NCI-H2107 treated with DMSO at 0.1 percent for 48 hours (cell line): ENCODE data around the gene NACA.
"Not testable (repeated sequence)": the region's sequence is repeated elsewhere in the genome, so short reads cannot be mapped to it uniquely, and the experiment has no call there.

ENCODE experiments used
- DNase-seq: peaks from one replicate; lab custom pipeline; 2025; ENCODE audit not compliant: unreplicated experiment; lab: John Stamatoyannopoulos, UW

Gene NACA

GRCh38 chr12:56724701-56724971 lies 463 bp downstream of the NACA start:
- DNase-seq: no peak

GRCh38 chr12:56723889-56724700 lies 1.0 kb downstream of the NACA start:
- no peak for DNase-seq

GRCh38 chr12:56723352-56723751 lies 1.7 kb downstream of the NACA start:
- no peak for DNase-seq

GRCh38 chr12:56722832-56723231 lies 2.3 kb downstream of the NACA start:
- no peak for DNase-seq

GRCh38 chr12:56721721-56722120 lies 3.4 kb downstream of the NACA start:
- no peak for DNase-seq

GRCh38 chr12:56721216-56721615 lies 3.9 kb downstream of the NACA start:
- no peak for DNase-seq

GRCh38 chr12:56720731-56721151 lies 4.4 kb downstream of the NACA start:
- no peak for DNase-seq

- no peak for DNase-seq
Measured at GRCh38 chr12:56719056-56719455, 6.0 kb downstream of the NACA start.

- no peak for DNase-seq
Measured at GRCh38 chr12:56718636-56719035, 6.5 kb downstream of the NACA start.

GRCh38 chr12:56718149-56718548 lies 7.0 kb downstream of the NACA start:
- no peak for DNase-seq

GRCh38 chr12:56716933-56717880 lies 7.9 kb downstream of the NACA start:
- no peak for DNase-seq

GRCh38 chr12:56716458-56716857 lies 8.6 kb downstream of the NACA start:
- DNase-seq: no peak

GRCh38 chr12:56715798-56716197 lies 9.3 kb downstream of the NACA start:
- DNase-seq: no peak

GRCh38 chr12:56714431-56714929 lies 10.6 kb downstream of the NACA start:
- no peak for DNase-seq

- no peak for DNase-seq
Measured at GRCh38 chr12:56713345-56713744, 11.8 kb downstream of the NACA start.

- no peak for DNase-seq
Measured at GRCh38 chr12:56709759-56710376, 15.2 kb downstream of the NACA start.

GRCh38 chr12:56704522-56704921 lies 20.6 kb downstream of the NACA start:
- not testable (repeated sequence) for DNase-seq

GRCh38 chr12:56699020-56699661 lies 26.0 kb downstream of the NACA start:
- no peak for DNase-seq

GRCh38 chr12:56695327-56696101 lies 29.6 kb downstream of the NACA start:
- peak; percentile 51 for DNase-seq

- DNase-seq: no peak
Measured at GRCh38 chr12:56694161-56694560, 30.9 kb downstream of the NACA start.

GRCh38 chr12:56688846-56689109 lies 36.3 kb downstream of the NACA start:
- no peak for DNase-seq
